ENCODE measurements around the gene RNF214.
"Not testable (repeated sequence)": the region's sequence is repeated elsewhere in the genome, so short reads cannot be mapped to it uniquely, and the experiment has no call there.

RNF214 gene

GRCh38 chr11:117197516-117198456, 34.7 kb upstream of the RNF214 start:
- DNase-seq (ENCODE audit: low spot score) = no peak

GRCh38 chr11:117198613-117199012, 33.9 kb upstream of the RNF214 start:
- DNase-seq (ENCODE audit: low spot score) = no peak

- no peak for DNase-seq (ENCODE audit: low spot score)
Measured at GRCh38 chr11:117199053-117199915, 33.2 kb upstream of the RNF214 start, which contains the start of gene TAGLN. TSS of gene TAGLN (plus strand) at chr11:117199370. CDS start at chr11:117203014, 3,644 bp downstream.

DNA sequence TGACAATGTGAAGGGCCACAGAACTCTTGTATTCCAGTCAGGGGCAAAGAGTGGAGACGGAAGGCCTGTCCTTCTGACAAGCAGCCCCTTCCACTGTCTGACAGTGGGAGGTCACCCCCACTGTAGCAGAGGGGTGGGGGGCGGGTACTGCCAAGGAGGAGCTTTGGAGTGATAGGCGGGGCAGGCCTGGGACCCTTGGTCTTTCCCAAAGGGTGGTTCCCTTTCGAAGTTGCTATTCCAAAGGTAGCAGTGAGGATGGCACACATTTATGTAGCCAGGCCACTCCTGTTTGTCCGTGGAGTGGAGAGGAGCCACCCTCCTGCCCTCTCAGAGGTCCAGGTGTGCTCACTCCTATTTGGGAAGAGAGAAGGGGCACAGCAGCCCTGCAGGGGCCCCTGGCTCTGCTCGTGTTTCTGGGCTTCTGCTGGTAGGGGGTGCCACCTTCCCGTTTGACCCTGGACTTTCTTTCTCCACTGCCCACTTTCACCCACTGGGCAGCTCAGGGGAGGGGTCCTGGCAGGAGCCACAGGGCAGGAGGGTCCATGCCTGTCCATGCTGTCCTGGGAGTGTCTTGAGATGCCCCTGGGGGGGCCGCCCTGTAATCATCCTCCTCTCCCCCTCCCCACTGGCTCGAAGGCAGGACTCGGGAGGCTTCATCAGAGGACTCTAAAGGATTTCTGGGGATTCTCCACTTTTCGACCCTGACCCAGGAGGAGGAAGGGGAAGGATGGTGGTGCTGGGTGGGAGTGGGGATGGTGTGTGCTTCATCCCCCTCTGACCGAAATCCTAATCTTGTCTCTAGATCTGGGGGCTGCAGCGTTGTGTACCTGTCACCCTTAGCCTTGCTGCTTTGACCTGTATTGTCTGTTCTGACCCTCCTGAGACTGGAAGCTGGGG, 32.3 kb upstream of the RNF214 start:
- no peak for DNase-seq (ENCODE audit: low spot score)

GRCh38 chr11:117200813-117201657, 31.4 kb upstream of the RNF214 start:
- no peak for DNase-seq (ENCODE audit: low spot score)

DNA sequence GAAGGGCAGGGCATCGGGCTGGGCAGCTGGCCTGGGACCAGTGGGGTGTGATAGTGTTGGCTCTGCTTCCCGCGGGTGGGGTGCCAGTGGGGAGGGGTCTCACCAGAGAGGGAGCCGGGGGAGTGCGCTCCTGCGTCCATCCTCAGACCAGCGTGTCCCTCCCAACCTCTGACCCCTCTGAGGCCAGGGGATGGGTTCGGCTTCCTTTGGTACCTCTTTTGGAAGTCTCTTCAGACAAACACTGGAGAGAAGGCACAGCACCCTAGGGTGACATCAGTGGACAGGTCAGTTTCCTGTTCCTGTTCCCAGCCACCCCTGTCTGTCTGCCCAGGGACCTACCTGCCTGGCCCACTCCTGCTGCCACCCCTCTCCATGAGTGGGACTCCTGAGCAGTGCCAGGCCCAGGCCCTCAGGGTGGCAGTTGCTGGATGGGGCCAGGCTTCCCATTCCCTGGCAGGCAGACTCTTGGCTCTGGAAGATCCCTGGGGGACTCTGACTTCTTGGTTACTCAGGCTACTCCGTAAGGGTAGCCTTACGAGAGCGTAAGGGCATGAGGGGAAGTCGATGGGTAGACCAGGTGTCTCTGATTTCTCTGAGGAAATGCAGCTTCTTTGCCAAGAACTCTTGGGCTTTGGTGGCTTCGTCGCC, 30.7 kb upstream of the RNF214 start:
- no peak for DNase-seq (ENCODE audit: low spot score)

GRCh38 chr11:117202386-117203068, 29.9 kb upstream of the RNF214 start:
- no peak for DNase-seq (ENCODE audit: low spot score)

- no peak for DNase-seq (ENCODE audit: low spot score)
Measured at GRCh38 chr11:117203069-117203407, 29.4 kb upstream of the RNF214 start.

GRCh38 chr11:117204283-117205080, 28.0 kb upstream of the RNF214 start:
- DNase-seq (ENCODE audit: low spot score) = no peak

DNA sequence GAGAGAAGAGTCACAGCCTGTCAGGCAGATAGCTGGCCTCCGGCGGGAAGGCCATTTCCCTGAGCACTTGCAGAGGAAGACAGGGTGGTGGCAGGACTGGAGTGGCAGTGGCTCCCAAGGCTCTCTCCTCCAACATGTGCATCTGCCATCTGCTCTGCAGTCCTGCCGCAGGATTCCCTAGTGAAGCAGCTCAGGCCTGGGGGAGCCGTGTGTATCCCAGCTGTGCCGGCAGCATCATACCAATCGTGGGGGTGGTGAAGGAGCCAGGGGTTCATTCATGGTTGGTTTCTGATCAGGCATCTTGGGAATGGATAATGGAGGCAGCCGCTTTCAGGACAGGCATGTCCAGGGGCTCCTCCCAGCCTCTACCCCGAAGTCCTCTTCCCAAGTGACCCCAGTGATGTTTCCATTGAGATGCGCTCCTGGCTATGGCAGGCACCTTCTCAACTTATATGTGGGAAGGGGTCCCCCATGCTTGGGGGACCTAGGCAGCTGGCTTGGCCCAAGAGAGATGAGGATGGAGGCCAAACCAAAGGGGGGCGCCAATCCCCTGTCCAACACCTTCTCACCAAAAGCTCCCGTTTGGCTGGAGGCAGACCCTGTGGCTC, 27.2 kb upstream of the RNF214 start:
- no peak for DNase-seq (ENCODE audit: low spot score)

DNA sequence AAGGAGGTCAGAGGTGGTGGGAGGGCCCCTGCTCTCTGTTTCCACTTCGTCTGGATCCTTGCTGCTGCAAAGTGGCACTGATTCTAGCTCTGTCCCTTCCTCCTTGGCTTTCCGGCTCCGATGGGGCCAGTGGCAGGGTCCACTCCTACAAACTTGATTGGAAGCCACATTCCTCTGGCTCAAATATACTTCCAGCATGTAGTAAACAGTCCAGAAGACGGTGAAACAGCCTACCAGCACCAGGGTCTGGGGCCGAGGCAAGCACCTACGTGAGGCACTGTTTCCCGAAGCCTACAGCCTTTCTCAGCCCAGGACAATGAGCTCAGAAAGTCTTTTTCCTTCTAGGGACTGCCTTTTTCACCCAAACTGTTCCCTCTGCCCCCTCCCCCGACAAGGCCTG, 26.4 kb upstream of the RNF214 start:
- not testable (repeated sequence) for DNase-seq (ENCODE audit: low spot score)

- DNase-seq (ENCODE audit: low spot score) = not testable (repeated sequence)
Measured at GRCh38 chr11:117206859-117207258, 25.6 kb upstream of the RNF214 start.

DNA sequence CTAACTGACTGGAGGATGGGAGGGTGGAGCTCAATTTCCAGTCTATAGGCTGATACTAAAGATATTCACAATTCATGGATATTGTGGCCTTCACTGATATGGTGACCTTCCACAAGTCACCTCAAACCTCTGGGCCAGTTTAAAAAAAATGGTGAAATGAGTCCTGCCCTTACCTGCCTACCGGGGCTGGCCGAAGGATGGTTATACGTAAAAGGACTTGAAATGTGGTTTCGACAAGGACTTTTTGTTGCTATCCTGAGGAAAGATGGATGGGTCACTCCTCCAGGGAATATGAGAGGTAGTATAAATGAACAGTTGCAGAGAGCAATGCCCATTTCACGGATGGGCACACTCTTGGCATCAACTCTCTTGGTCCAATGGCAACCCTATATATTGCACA, 25.0 kb upstream of the RNF214 start:
- not testable (repeated sequence) for DNase-seq (ENCODE audit: low spot score)

DNA sequence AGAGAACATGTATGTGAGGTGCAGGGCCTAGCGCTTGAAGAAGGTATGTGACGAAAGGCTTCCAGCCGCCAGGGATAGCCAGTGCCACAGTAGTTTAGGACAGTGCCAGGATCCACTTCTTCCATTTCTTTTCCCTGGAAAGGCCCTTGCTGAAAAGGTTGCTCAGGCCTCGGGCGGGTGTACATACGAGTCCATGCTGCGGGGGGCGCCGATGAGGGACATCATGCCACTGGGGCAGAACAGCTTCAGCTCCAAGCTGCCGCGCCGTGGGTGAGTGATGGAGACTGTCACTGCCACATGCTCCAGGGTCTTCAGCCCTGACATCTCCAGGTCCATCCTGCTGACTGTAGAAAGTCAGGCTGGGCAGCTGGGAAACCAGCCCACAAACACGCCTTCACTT, 23.8 kb upstream of the RNF214 start:
- not testable (repeated sequence) for DNase-seq (ENCODE audit: low spot score)

- not testable (repeated sequence) for DNase-seq (ENCODE audit: low spot score)
Measured at GRCh38 chr11:117209351-117210125, 22.9 kb upstream of the RNF214 start.

- no peak for DNase-seq (ENCODE audit: low spot score)
Measured at GRCh38 chr11:117210620-117211019, 21.9 kb upstream of the RNF214 start.

DNA sequence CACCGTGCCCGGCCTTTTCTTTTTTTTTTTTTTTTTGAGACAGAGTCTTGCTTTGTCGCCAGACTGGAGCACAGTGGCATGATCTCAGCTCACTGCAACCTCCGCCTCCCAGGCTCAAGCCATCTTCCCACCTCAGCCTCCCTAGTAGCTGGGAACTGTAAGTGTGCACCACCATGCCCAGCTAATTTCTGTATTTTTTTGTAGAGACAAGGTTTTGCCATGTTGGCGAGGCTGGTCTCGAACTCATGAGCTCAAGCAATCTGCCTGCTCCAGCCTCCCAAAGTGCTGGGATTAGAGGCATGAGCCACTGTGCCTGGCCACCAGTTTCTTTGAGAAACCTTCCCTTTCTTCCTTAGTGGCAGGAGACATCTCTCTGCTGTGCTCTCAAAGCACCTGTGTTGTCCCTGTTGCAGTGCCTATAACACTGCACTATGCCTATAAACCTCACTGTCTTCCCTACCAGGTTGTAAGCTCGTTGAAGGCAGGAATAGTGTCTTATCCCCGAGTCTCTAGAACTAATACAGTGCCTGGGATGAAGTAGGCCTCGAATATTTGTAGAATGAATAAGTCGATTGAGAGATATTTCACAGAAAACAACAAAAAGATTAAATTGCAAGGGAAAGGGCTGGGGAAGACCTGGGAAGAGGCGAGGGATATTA, 19.6 kb upstream of the RNF214 start:
- no peak for DNase-seq (ENCODE audit: low spot score)

Data from SK-N-DZ (cell line).